GM18951 (cell line): ENCODE results near the gene DUSP19.

ENCODE experiments used
- POLR2A ChIP-seq: IDR thresholded peaks from 4 replicates; pipeline ENCODE4 v1.6.1; 2011; ENCODE audit warnings: mild to moderate bottlenecking; ENCODE audit not compliant: insufficient read length, insufficient read depth; ENCODE audit errors: extremely low read depth
- in situ Hi-C: fragments of 300-500 bp; cut with MboI; formaldehyde crosslinking; loops from one replicate; pipeline ENCODE4 v1.12.0; 2022; ENCODE audit warnings: low sequenced_read_pairs, mixed read lengths, inconsistent platforms; ENCODE audit not compliant: unreplicated experiment

DUSP19 gene

GRCh38 chr2:183079139-183079775, 710 bp downstream of the DUSP19 start:
- in situ Hi-C loops: no loop called here
- no peak for TF ChIP-seq POLR2A

DNA sequence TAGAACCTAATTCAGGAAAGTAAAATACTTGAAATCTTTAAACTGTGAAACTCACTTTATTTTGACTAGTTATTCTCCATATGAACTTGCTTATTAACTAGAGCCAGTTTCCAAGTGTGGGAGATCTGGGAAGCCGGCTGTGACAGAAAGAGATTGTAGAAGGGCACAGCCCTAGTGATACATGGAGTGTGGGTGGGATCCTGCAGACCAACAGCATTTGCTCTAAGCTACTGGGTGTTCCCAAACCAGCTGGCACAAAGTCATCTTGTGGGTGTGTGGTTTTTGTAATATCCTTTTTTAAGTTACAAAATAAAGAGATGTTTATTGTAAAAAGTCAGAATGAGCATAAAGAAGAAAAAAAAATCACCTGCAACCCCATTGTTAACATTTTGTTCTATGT, 3.4 kb downstream of the DUSP19 start:
- TF ChIP-seq POLR2A: no peak
- in situ Hi-C loops: no loop called here

GRCh38 chr2:183088061-183088460, 9.5 kb downstream of the DUSP19 start:
- in situ Hi-C loops: no loop called here
- no peak for TF ChIP-seq POLR2A

- in situ Hi-C loops: no loop called here
- no peak for TF ChIP-seq POLR2A
Observed at GRCh38 chr2:183089192-183089851, 10.8 kb downstream of the DUSP19 start.

GRCh38 chr2:183091318-183091953, 12.9 kb downstream of the DUSP19 start:
- in situ Hi-C loops: no loop called here
- no peak for TF ChIP-seq POLR2A

DNA sequence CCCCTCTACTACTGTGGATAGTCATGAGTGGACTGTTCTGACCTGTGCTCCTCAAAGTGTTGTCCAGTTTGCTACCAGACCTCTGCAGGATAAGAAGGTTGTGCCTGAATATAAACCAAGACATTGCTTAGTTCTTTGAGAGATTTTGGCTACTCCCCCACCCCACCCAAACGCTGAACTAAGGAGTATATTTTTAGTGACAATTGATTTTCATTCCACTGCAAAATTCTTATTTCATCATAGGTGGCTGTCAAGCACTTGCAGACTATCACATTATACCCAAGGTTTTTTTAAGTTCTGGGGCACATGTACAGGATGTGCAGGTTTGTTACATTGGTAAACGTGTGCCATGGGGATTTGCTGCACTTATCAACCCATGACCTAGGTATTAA, 13.4 kb downstream of the DUSP19 start:
- TF ChIP-seq POLR2A: no peak
- in situ Hi-C loops: no loop called here

GRCh38 chr2:183093857-183094657, 15.5 kb downstream of the DUSP19 start:
- in situ Hi-C loops: no loop called here

DNA sequence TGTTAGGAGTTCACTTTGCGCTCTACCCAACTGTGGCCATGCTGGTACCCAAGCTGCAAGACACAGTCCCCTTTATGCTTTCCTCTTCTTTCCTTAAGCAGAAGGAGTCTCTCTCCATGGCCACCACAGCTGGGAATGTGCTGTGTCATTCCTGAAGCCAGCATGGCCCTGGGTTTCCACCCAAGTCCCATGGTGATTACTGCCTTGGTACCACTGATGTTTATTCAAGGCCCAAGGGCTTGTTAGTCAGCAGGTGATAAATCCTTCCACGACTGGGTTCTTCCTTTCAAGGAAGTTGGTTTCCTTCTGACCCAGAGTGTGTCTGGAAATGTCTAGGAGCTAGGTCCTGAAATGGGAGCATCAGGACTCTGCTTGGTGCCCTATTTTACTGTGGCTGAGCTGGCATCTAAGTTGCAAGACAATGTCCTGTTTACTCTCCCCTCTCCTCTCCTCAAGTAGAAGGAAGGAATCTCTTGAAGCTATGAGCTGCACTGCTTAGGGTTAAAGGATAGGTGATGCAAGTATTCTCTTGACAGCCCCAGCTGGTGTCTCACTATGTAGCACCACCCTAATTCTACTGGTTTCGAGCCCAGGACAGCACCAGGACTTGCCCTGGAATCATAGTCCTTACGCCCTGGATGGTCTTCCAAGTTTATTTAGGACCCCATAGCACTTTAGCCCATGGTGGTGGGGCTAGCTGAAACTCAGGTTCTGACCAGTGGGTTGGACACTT, 27.0 kb downstream of the DUSP19 start:
- no peak for TF ChIP-seq POLR2A
- in situ Hi-C loops: no loop called here

More at GRCh38 chr2:183093857-183094657, 15.5 kb downstream of the DUSP19 start:
- TF ChIP-seq POLR2A: no peak

GRCh38 chr2:183112577-183112976, 34.0 kb downstream of the DUSP19 start:
- TF ChIP-seq POLR2A: no peak
- in situ Hi-C loops: no loop called here

DNA sequence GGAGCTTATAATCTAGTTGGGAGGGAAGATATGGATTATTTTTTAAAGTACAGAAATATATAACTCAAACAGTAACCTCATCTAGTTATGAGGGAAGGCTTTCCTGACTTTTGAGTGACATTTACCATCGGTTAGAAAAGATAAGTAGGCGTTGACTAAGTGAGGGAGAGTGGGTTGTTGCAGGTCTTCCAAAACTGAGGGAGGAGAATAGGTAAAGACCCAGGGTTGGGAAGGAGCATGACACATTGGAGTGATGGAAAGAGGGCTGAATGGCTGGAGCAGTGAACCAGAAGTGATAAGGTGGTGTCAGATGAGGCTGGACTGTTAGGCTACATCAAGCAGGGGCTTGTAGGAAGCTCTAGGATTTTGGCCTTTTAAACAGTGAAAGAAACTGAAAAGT, 35.1 kb downstream of the DUSP19 start:
- TF ChIP-seq POLR2A: no peak
- in situ Hi-C loops: no loop called here

DNA sequence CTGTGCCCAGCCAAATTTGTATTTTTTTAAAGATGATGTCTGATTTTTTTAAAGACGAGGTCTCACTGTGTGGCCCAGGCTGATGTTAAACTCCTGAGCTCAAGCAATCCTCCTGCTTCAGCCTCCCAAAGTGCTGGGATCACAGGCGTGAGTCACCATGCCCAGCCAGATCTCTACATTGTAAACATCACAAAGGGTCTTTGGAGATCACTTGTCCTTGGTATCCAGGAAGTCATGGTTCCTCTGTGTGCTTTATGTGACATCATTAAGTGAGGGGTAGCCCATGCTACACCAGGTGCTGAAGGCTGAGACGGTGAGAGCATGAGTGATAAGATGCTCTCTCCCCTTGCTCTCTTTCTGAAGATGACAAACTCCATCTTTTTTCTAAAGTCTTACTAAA, 38.7 kb downstream of the DUSP19 start:
- TF ChIP-seq POLR2A: no peak
- in situ Hi-C loops: no loop called here

- in situ Hi-C loops: no loop called here
- TF ChIP-seq POLR2A: no peak
Observed at GRCh38 chr2:183123117-183123958, 44.8 kb downstream of the DUSP19 start.
